H9 (cell line): ENCODE data around the gene ALCAM. TPM values are rescaled to one million over a fixed set of nuclear protein-coding genes. Genes with fewer than 3 reads are reported as not detected.
"Not testable (repeated sequence)": the region's sequence is repeated elsewhere in the genome, so short reads cannot be mapped to it uniquely, and the experiment has no call there.

Source experiments
- DNase-seq: peaks from one replicate; pipeline ENCODE4 v3.0.0-alpha.2; 2017
- H2AFZ ChIP-seq: one replicate; pipeline ENCODE4 v1.6.1; 2013; ENCODE audit warnings: mild to moderate bottlenecking, low read length, control low read depth, moderate library complexity
- H2AK5ac ChIP-seq: 2 replicates; pipeline ENCODE4 v1.6.1; 2013; ENCODE audit warnings: low read length, control low read depth, mixed read lengths; ENCODE audit not compliant: insufficient read length
- H2BK120ac ChIP-seq: one replicate; pipeline ENCODE4 v1.6.1; 2013; ENCODE audit warnings: low read depth, mild to moderate bottlenecking, low read length, control low read depth, inconsistent platforms; ENCODE audit not compliant: poor library complexity, severe bottlenecking
- H2BK12ac ChIP-seq: 2 replicates; pipeline ENCODE4 v1.6.1; 2013; ENCODE audit warnings: low read length, control low read depth, mixed read lengths, low read depth; ENCODE audit not compliant: insufficient read length
- H2BK15ac ChIP-seq: 2 replicates; pipeline ENCODE4 v1.6.1; 2013; ENCODE audit warnings: low read depth, low read length, control low read depth
- H2BK20ac ChIP-seq: one replicate; pipeline ENCODE4 v1.6.1; 2013; ENCODE audit warnings: low read depth, mild to moderate bottlenecking, low read length, control low read depth, inconsistent platforms; ENCODE audit not compliant: poor library complexity, severe bottlenecking
- H2BK5ac ChIP-seq: 2 replicates; pipeline ENCODE4 v1.6.1; 2013; ENCODE audit warnings: low read length, control low read depth, mixed read lengths; ENCODE audit not compliant: insufficient read length
- H3K14ac ChIP-seq: 2 replicates; pipeline ENCODE4 v1.6.1; 2013; ENCODE audit warnings: low read length, control low read depth; ENCODE audit not compliant: insufficient read depth
- H3K18ac ChIP-seq: 2 replicates; pipeline ENCODE4 v1.6.1; 2013; ENCODE audit warnings: low read depth, mild to moderate bottlenecking, mixed read lengths, low read length, control low read depth; ENCODE audit not compliant: insufficient read length
- H3K23ac ChIP-seq: 2 replicates; pipeline ENCODE4 v1.6.1; 2013; ENCODE audit warnings: low read length, control low read depth, mixed read lengths, low read depth; ENCODE audit not compliant: insufficient read length
- H3K23me2 ChIP-seq: 2 replicates; pipeline ENCODE4 v1.6.1; 2013; ENCODE audit warnings: low read depth, mild to moderate bottlenecking, mixed read lengths, low read length, control low read depth; ENCODE audit not compliant: insufficient read length, poor library complexity, severe bottlenecking
- H3K27ac ChIP-seq: 2 replicates; pipeline ENCODE4 v1.5.1; 2013; ENCODE audit warnings: low read length, control low read depth, mixed read lengths, low read depth; ENCODE audit not compliant: insufficient read length
- H3K27me3 ChIP-seq: 2 replicates; pipeline ENCODE4 v1.6.1; 2013; ENCODE audit warnings: low read length, control low read depth, inconsistent platforms; ENCODE audit not compliant: insufficient read depth
- H3K4ac ChIP-seq: 2 replicates; pipeline ENCODE4 v1.6.1; 2013; ENCODE audit warnings: low read depth, mild to moderate bottlenecking, control low read depth, inconsistent platforms, low read length, moderate library complexity
- H3K4me1 ChIP-seq: 2 replicates; pipeline ENCODE4 v1.6.1; 2013; ENCODE audit warnings: low read length, control low read depth, inconsistent platforms; ENCODE audit not compliant: insufficient read depth
- H3K4me2 ChIP-seq: 2 replicates; pipeline ENCODE4 v1.6.1; 2013; ENCODE audit warnings: low read length, control low read depth, mixed read lengths; ENCODE audit not compliant: insufficient read length, insufficient read depth
- H3K56ac ChIP-seq: 2 replicates; pipeline ENCODE4 v1.6.1; 2013; ENCODE audit warnings: low read depth, mild to moderate bottlenecking, mixed read lengths, low read length, control low read depth; ENCODE audit not compliant: insufficient read length
- H3K79me1 ChIP-seq: 2 replicates; pipeline ENCODE4 v1.6.1; 2013; ENCODE audit warnings: low read depth, mild to moderate bottlenecking, moderate library complexity, low read length, control low read depth, inconsistent platforms; ENCODE audit not compliant: insufficient read depth, poor library complexity, severe bottlenecking
- H3K79me2 ChIP-seq: 2 replicates; pipeline ENCODE4 v1.6.1; 2013; ENCODE audit warnings: low read length, control low read depth, inconsistent platforms; ENCODE audit not compliant: insufficient read depth
- H3K9ac ChIP-seq: 2 replicates; pipeline ENCODE4 v1.6.1; 2013; ENCODE audit warnings: low read length, control low read depth, mixed read lengths; ENCODE audit not compliant: insufficient read length; ENCODE audit errors: extremely low read depth
- H3K9me3 ChIP-seq: one replicate; pipeline ENCODE4 v1.6.1; 2013; ENCODE audit warnings: low read depth, low read length, inconsistent platforms; ENCODE audit not compliant: control insufficient read depth
- H3T11ph ChIP-seq: one replicate; pipeline ENCODE4 v1.6.1; 2013; ENCODE audit warnings: mild to moderate bottlenecking, low read length, control low read depth, inconsistent platforms
- H4K20me1 ChIP-seq: one replicate; pipeline ENCODE4 v1.6.1; 2013; ENCODE audit not compliant: control insufficient read depth, insufficient read length, insufficient read depth
- H4K5ac ChIP-seq: 2 replicates; pipeline ENCODE4 v1.6.1; 2013; ENCODE audit warnings: low read depth, mild to moderate bottlenecking, mixed read lengths, low read length, control low read depth; ENCODE audit not compliant: insufficient read length
- H4K8ac ChIP-seq: replicated peaks from 2 replicates; pipeline ENCODE4 v1.6.1; 2013; ENCODE audit warnings: low read length, control low read depth, mixed read lengths, low read depth; ENCODE audit not compliant: insufficient read length
- H4K91ac ChIP-seq: 2 replicates; pipeline ENCODE4 v1.6.1; 2013; ENCODE audit warnings: low read depth, mild to moderate bottlenecking, moderate library complexity, mixed read lengths, low read length, control low read depth; ENCODE audit not compliant: insufficient read length
- H3K27ac Mint-ChIP-seq, 3 experiments: 2 replicates in 2 of 3; 3 replicates in 1 of 3; pipeline ENCODE4 v1.8.0; 2020 to 2021; ENCODE audit warnings: mixed read lengths in 3 of 3, mild to moderate bottlenecking in 1 of 3, moderate library complexity in 1 of 3
- H3K27me3 Mint-ChIP-seq: 2 replicates; pipeline ENCODE4 v1.8.0; 2021; ENCODE audit warnings: low read depth, mild to moderate bottlenecking, moderate library complexity, mixed read lengths
- H3K36me3 Mint-ChIP-seq, 3 experiments: 2 replicates in 2 of 3; 3 replicates in 1 of 3; pipeline ENCODE4 v1.8.0; 2020 to 2021; ENCODE audit warnings: low read depth in 3 of 3, mixed read lengths in 3 of 3; ENCODE audit not compliant: insufficient read depth in 1 of 3
- H3K4me1 Mint-ChIP-seq, 2 experiments: 2 replicates each; pipeline ENCODE4 v1.8.0; 2020; ENCODE audit warnings: mixed read lengths in 2 of 2
- H3K4me3 Mint-ChIP-seq, 2 experiments: 2 replicates in 1 of 2; 3 replicates in 1 of 2; pipeline ENCODE4 v1.8.0; 2020 to 2021; ENCODE audit warnings: mild to moderate bottlenecking in 2 of 2, mixed read lengths in 2 of 2, moderate library complexity in 1 of 2
- H3K9me3 Mint-ChIP-seq, 2 experiments: 2 replicates in 1 of 2; 3 replicates in 1 of 2; pipeline ENCODE4 v1.8.0; 2020; ENCODE audit warnings: mild to moderate bottlenecking in 2 of 2, mixed read lengths in 2 of 2, moderate library complexity in 1 of 2
- WGBS: extraction: QIAGEN DNeasy Blood & Tissue Kit; methylation state at CpG from one replicate; pipeline ENCODE4 v1.1.7; 2013; ENCODE audit warnings: missing lambda C conversion rate, low lambda C conversion rate, mixed read lengths; ENCODE audit not compliant: insufficient read length; ENCODE audit errors: extremely low coverage; 5-methylcytosine and 5-hydroxymethylcytosine counted together
- total RNA-seq: library from RNA; stranded (reverse); gene quantifications from 2 replicates; pipeline ENCODE4 v1.2.1, GENCODE V29; 2021
- TF ChIP-seq, protein P1 (sequence below): fragments of 200-600 bp; sonication (generic); conservative IDR thresholded peaks from 3 replicates; pipeline ENCODE4 v1.8.0; 2021; ENCODE audit warnings: antibody characterized with exemption, mild to moderate bottlenecking

The ALCAM gene
- total RNA-seq, 1 experiment from 2014 or later, result 43.7 TPM

DNA sequence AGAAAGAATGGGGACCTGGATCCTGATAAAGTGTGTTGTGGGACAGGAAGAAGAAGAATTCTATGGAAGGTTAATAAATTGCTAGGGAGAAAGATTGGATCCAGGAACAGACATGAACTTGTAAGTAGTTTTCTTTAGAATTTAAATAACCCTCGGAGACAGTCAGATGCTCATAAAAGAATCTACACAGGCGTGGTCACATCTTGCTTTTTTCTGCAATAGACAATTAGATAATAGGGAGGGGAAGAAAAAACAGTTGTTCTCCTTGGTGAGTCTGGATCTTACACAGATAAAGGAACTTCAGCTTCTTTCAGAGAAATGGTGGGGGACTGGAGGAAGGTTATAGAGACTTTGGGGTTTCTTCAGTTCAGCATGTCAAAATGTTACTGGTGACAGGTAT, 232.6 kb downstream of the ALCAM start:
- Histone ChIP-seq H3K9me3 (no peaks in the 10 kb centered on the region), H3K9ac (no peak overlapping the region), H3K14ac (no peak overlapping the region)

DNA sequence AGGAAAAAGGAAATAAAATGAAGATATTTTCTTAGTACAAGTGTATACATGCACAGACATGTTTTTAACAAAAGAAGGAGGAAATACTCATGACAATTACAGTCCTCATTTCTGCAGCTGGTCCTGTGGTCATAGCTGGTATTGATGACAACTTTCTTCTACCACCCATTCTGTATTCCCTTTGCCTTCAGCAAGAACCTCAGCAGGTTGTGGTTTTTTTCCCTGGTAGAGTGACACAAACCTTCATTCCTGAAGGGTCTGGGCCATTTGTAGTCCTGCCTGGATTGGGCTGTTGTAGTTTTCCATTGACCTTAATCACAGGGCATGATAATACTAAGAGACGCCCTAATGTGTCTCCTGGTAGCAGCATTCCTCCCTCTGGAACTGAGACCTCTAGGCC, 235.0 kb downstream of the ALCAM start:
- H3K4ac ChIP-seq, H4K20me1 ChIP-seq, H3K4me2 ChIP-seq, H3K9me3 Mint-ChIP-seq, H2AFZ ChIP-seq, H3T11ph ChIP-seq, H3K9ac ChIP-seq, H2BK12ac ChIP-seq, H3K56ac ChIP-seq, H3K79me1 ChIP-seq, H2BK15ac ChIP-seq, H3K79me2 ChIP-seq, H3K4me3 Mint-ChIP-seq, H2BK20ac ChIP-seq, H3K27ac Mint-ChIP-seq, H3K36me3 Mint-ChIP-seq, H3K23ac ChIP-seq, H3K14ac ChIP-seq, H3K9me3 ChIP-seq, H3K27me3 Mint-ChIP-seq, DNase-seq, H3K27me3 ChIP-seq, H4K91ac ChIP-seq, H2BK5ac ChIP-seq, H3K27ac ChIP-seq, H3K18ac ChIP-seq, H4K8ac ChIP-seq, H2AK5ac ChIP-seq, H4K5ac ChIP-seq, H3K4me1 Mint-ChIP-seq, H2BK120ac ChIP-seq, H3K4me1 ChIP-seq, H3K23me2 ChIP-seq: not testable (repeated sequence)
- WGBS, result no CpG with 5 or more reads among the region's 1 CpG

More for the DNA sequence above, 232.6 kb downstream of the ALCAM start:
- Histone ChIP-seq H2BK5ac (no peak overlapping the region), H3K4ac (no peak overlapping the region), H3K23ac (no peak overlapping the region), H4K20me1 (no peaks in the 10 kb centered on the region), H4K8ac (no peak overlapping the region), H3K18ac (no peak overlapping the region), H2BK12ac (no peak overlapping the region), H2AK5ac (no peak overlapping the region), H3K56ac (no peak overlapping the region), H3K4me1 (no peaks in the 10 kb centered on the region), H2BK120ac (no peak overlapping the region), H2BK20ac (no peak overlapping the region), H3K23me2 (no peaks in the 10 kb centered on the region), H3K4me2 (no peak overlapping the region), H3T11ph (no peak overlapping the region), H4K5ac (no peak overlapping the region), H3K79me1 (no peaks in the 10 kb centered on the region), H3K79me2 (no peaks in the 10 kb centered on the region), H3K27me3 (no peaks in the 10 kb centered on the region), H2AFZ (no peak overlapping the region), H2BK15ac (no peak overlapping the region), H3K27ac (no peak overlapping the region), H4K91ac (no peak overlapping the region)
- Mint-ChIP-seq H3K4me1 (peaks cover 3 to 5% of the 10 kb centered on the region in 2 experiments; a peak in 1 of 4 replicates), H3K9me3 (peaks cover 0 to 4% of the 10 kb centered on the region in 2 experiments; a peak in 3 of 5 replicates), H3K4me3 (no peak overlapping the region), H3K27ac (no peak overlapping the region), H3K27me3 (no peaks in the 10 kb centered on the region), H3K36me3 (no peaks in the 10 kb centered on the region; a peak in 1 of 7 replicates)
- no CpG with 5 or more reads among the region's 2 CpGs for WGBS
- DNase-seq, result no peak
- TF ChIP-seq, protein P1, sequence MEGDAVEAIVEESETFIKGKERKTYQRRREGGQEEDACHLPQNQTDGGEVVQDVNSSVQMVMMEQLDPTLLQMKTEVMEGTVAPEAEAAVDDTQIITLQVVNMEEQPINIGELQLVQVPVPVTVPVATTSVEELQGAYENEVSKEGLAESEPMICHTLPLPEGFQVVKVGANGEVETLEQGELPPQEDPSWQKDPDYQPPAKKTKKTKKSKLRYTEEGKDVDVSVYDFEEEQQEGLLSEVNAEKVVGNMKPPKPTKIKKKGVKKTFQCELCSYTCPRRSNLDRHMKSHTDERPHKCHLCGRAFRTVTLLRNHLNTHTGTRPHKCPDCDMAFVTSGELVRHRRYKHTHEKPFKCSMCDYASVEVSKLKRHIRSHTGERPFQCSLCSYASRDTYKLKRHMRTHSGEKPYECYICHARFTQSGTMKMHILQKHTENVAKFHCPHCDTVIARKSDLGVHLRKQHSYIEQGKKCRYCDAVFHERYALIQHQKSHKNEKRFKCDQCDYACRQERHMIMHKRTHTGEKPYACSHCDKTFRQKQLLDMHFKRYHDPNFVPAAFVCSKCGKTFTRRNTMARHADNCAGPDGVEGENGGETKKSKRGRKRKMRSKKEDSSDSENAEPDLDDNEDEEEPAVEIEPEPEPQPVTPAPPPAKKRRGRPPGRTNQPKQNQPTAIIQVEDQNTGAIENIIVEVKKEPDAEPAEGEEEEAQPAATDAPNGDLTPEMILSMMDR, result no peak
